HepG2 (cell line): ENCODE results near the gene HAGHL. TPM values are rescaled to one million over a fixed set of nuclear protein-coding genes. Genes with fewer than 3 reads are reported as not detected.

Experiments used
- ATAC-seq: fragments of 200-7000 bp; cut with Tn5 transposase; 3 replicates; pipeline ENCODE4 v1.9.1; 2020; ENCODE audit warnings: mild to moderate bottlenecking, moderate library complexity
- BruUV-seq: library from RNA; stranded (reverse); fragments of 400-500 nt; replicated peaks from 2 replicates; lab custom pipeline; 2021; lab: Mats Ljungman, UMichigan
- CTCF ChIA-PET: fragments of 300-600 bp; formaldehyde crosslinking; extraction: SDS; loops from one replicate; lab custom pipeline; 2021; ENCODE audit warnings: low total read pairs, inconsistent platforms, low intra/inter-chr PET ratio; lab: Yijun Ruan, JAX
- POLR2A ChIA-PET: fragments of 350-600 bp; sonication (Branson Sonifier 250); formaldehyde crosslinking; loops from one replicate; lab custom pipeline; 2020; ENCODE audit warnings: antibody characterized with exemption, inconsistent platforms; lab: Yijun Ruan, JAX
- DNase-seq: peaks from one replicate; pipeline ENCODE4 v3.0.0-alpha.2; 2015; ENCODE audit warnings: low spot score
- FAIRE-seq: peaks from 3 replicates; lab custom pipeline; 2011; peaks lifted over from hg19 to GRCh38; lab: Jason Lieb, UNC
- H2AFZ ChIP-seq: one replicate; pipeline ENCODE4 v1.6.1; 2011; ENCODE audit warnings: low read length, inconsistent platforms
- H3K27ac ChIP-seq: fragments of 300-600 bp; 3 replicates; pipeline ENCODE4 v1.8.0; 2011; ENCODE audit warnings: mixed run types, mild to moderate bottlenecking, mixed read lengths, low read length, inconsistent platforms; ENCODE audit not compliant: insufficient read depth; ENCODE audit errors: extremely low read length
- H3K27me3 ChIP-seq, 2 experiments: fragments of 200-600 bp in 1 of 2; 2 replicates in 1 of 2; 3 replicates in 1 of 2; pipeline versions ENCODE4 v1.6.0 to v1.8.0; 2011; ENCODE audit warnings: low read length in 2 of 2, mild to moderate bottlenecking in 2 of 2, moderate library complexity in 2 of 2, inconsistent platforms in 1 of 2; ENCODE audit not compliant: insufficient read depth in 2 of 2, control insufficient read depth in 1 of 2
- H3K36me3 ChIP-seq, 2 experiments: fragments of 200-600 bp in 1 of 2; replicated peaks in 1 of 2; 2 replicates in 1 of 2; 3 replicates in 1 of 2; pipeline versions ENCODE4 v1.5.1 to v1.8.0; 2011; ENCODE audit warnings: low read length in 2 of 2, inconsistent platforms in 1 of 2; ENCODE audit not compliant: insufficient read depth in 2 of 2, control insufficient read depth in 1 of 2
- H3K4me1 ChIP-seq: 2 replicates; pipeline ENCODE4 v1.5.1; 2012; ENCODE audit warnings: low read length, inconsistent platforms; ENCODE audit not compliant: insufficient read depth
- H3K4me2 ChIP-seq: 2 replicates; pipeline ENCODE4 v1.6.0; 2011; ENCODE audit warnings: low read depth, low read length, inconsistent platforms
- H3K4me3 ChIP-seq, 3 experiments: fragments of 200-600 bp in 1 of 3; sonication (generic), shearing (Covaris generic) in 1 of 3; replicated peaks in 1 of 3; 2 replicates each; pipeline ENCODE4 v1.5.1; 2011 to 2016; ENCODE audit warnings: low read length in 3 of 3, inconsistent platforms in 2 of 3, low read depth in 2 of 3, mild to moderate bottlenecking in 2 of 3, control low read depth in 1 of 3, mixed read lengths in 1 of 3; ENCODE audit not compliant: insufficient read depth in 1 of 3
- H3K79me2 ChIP-seq: one replicate; pipeline ENCODE4 v1.6.1; 2011; ENCODE audit warnings: low read length, inconsistent platforms; ENCODE audit not compliant: insufficient read depth
- H3K9ac ChIP-seq: 2 replicates; pipeline ENCODE4 v1.6.0; 2011; ENCODE audit warnings: mild to moderate bottlenecking, low read depth, low read length, inconsistent platforms; ENCODE audit not compliant: insufficient read depth
- H3K9me3 ChIP-seq: 2 replicates; pipeline ENCODE4 v1.5.1; 2012; ENCODE audit warnings: mild to moderate bottlenecking, low read length
- H4K20me1 ChIP-seq: 2 replicates; pipeline ENCODE4 v1.6.0; 2011; ENCODE audit warnings: inconsistent platforms, mild to moderate bottlenecking, low read length, moderate library complexity; ENCODE audit not compliant: insufficient read depth
- CBX1 ChIP-seq: IDR thresholded peaks from one replicate; pipeline ENCODE4 v1.6.1; 2016; ENCODE audit warnings: antibody characterized with exemption, low read depth
- FLYWCH1 ChIP-seq: sonication (generic); formaldehyde crosslinking; IDR thresholded peaks from 2 replicates; pipeline ENCODE4 v1.8.1; 2023; ENCODE audit warnings: mild to moderate bottlenecking, missing genetic modification reagents
- GMEB2 ChIP-seq: IDR thresholded peaks from 2 replicates; pipeline ENCODE4 v1.6.1; 2016; ENCODE audit warnings: missing biosample characterization, missing genetic modification reagents, low read depth
- POLR2A ChIP-seq, 2 experiments: IDR thresholded peaks; 2 replicates each; pipeline ENCODE4 v1.6.1; 2011; ENCODE audit warnings: low read depth in 2 of 2, low read length in 2 of 2, mild to moderate bottlenecking in 1 of 2, moderate library complexity in 1 of 2; ENCODE audit not compliant: insufficient read depth in 1 of 2
- ZBTB39 ChIP-seq: sonication (generic); formaldehyde crosslinking; IDR thresholded peaks from 2 replicates; pipeline ENCODE4 v1.5.0; 2020; ENCODE audit warnings: missing genetic modification reagents
- WGBS: methylation state at CpG from one replicate; pipeline ENCODE4 v1.1.6; 2017; ENCODE audit warnings: low lambda C conversion rate; 5-methylcytosine and 5-hydroxymethylcytosine counted together
- in situ Hi-C: cut with HindIII; loops from 2 replicates; pipeline ENCODE4 v1.10.0; 2017; ENCODE audit warnings: low pct_unique_long_range_greater_than_20kb; ENCODE audit not compliant: extremely low pct_ligation_motif_present
- intact Hi-C: fragments of 100-400 bp; cut with micrococcal nuclease; formaldehyde crosslinking; loops from one replicate; pipeline ENCODE4 v1.10.0; 2022; ENCODE audit not compliant: unreplicated experiment
- polyA plus RNA-seq, 8 experiments: library from polyadenylated mRNA; depleted of rRNA in 3 of 8; stranded (reverse) in 7 of 8; unstranded in 1 of 8; fragments of >200 nt; fragmentation: Illumina TruSeq in 4 of 8; extraction: Trizol in 4 of 8; gene quantifications; 2 replicates each; pipeline versions ENCODE4 v1.2.1 to v1.2.3, GENCODE V29; 2011 to 2016; ENCODE audit warnings: low read depth in 4 of 8, missing spikeins in 1 of 8, mixed read lengths in 1 of 8; ENCODE audit not compliant: insufficient read depth in 1 of 8
- total RNA-seq, 5 experiments: library from RNA; depleted of rRNA; stranded (reverse); fragments of >200 nt; fragmentation: Illumina TruSeq; extraction: Trizol; gene quantifications; 2 replicates each; pipeline ENCODE4 v1.2.3, GENCODE V29; 2016; ENCODE audit warnings: low read depth in 1 of 5
- TF ChIP-seq, protein P1 (sequence below): sonication (generic); formaldehyde crosslinking; IDR thresholded peaks from 2 replicates; pipeline ENCODE4 v1.4.0; 2020; ENCODE audit warnings: missing genetic modification reagents
- TF ChIP-seq, protein P2 (sequence below): sonication (generic); formaldehyde crosslinking; conservative IDR thresholded peaks from 2 replicates; pipeline ENCODE4 v1.5.0; 2020; ENCODE audit warnings: missing genetic modification reagents

HAGHL gene
- total and polyA plus RNA-seq, 2 of the 13 experiments (the other 11 are each of a cell fraction or from before 2014, with no cell fraction given), result 3.4 to 8.4 TPM

DNA sequence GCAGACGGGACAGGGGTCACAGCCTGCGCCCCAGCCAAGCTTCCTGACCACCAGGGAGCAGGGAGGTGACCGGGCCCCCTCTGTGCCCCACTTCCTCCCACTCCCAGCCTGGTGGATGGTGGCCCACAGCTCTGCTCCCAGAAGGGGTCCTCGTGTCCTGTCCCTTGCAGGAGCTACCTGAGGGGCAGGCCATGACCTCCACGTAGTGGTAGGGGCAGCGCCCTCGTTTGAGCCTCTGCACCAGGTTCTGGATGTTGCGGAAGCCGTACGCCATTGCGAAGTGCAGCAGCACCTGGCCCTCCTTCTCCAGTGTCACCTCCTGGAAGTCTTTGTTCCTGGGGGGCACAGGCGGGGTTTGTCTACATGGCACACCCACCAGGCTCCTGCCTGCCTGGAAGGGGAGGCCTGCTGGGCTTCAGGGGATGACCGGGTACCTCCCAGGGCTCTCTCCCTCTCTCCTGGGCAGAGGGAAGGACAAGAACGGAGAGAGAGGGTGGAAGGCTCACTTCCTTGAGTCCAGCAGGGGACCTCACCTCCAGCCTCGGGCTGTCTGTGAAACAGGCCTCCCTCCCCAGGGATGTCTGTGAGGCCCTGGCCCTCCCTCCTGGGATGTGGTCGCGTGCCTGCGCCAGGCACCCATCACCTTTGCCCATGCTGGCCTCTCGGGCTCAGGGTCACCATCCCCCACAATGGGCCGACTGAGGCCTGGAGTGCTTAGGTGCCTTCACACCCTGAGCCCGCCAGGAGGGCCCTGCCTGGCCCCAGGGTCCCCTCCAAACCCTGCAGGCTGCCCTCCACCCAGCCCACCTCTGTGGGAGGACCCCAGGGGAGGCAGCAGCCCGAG is 4.0 kb downstream of the HAGHL start:
- H2AFZ ChIP-seq, result no peak overlapping the region
- WGBS, result 90% methylated on average over 7 of the region's 22 CpGs
- BruUV-seq, result no TSS peak
- H3K27ac ChIP-seq, result no peak overlapping the region
- peaks cover 0 to 3% of the 10 kb centered on the region in 2 experiments; a peak in 1 of 5 replicates for H3K27me3 ChIP-seq
- ATAC-seq, result no peak
- H3K9me3 ChIP-seq, result no peaks in the 10 kb centered on the region
- CTCF ChIA-PET, result no interaction called here
- peaks cover 11% of the 10 kb centered on the region for H3K4me1 ChIP-seq
- TF ChIP-seq ZBTB39 (CRISPR knock-in tag), result no peak
- TF ChIP-seq POLR2A (IDR thresholded peaks at IDR 0.05; ENCODE audit: insufficient read depth in 1 of 2, low read depth in 2 of 2, low read length in 2 of 2), result 0 out of 4 replicates have a peak, but pooled peaks of 1 of the 2 experiments have one; percentile 8
- TF ChIP-seq, all 625 proteins: peak for 1
- Histone ChIP-seq H3K36me3 (peaks cover 3 to 15% of the 10 kb centered on the region in 2 experiments; a peak in 2 of 5 replicates), H3K79me2 (no peaks in the 10 kb centered on the region), H4K20me1 (0 out of 2 replicates have a peak, but pooled peaks cover 2% of the 10 kb centered on the region), H3K4me3 (no peak overlapping the region), H3K4me2 (no peak overlapping the region), H3K9ac (no peak overlapping the region)
- POLR2A ChIA-PET, result interaction anchor here (2.0 kb wide), 1 partner anchor 10 kb away, joined by 7 read pairs; the partner anchor contains the start of gene ANTKMT
- in situ Hi-C loops, result no loop called here
- FAIRE-seq (no peak), DNase-seq (no peak)
- intact Hi-C loops, result no loop called here

DNA sequence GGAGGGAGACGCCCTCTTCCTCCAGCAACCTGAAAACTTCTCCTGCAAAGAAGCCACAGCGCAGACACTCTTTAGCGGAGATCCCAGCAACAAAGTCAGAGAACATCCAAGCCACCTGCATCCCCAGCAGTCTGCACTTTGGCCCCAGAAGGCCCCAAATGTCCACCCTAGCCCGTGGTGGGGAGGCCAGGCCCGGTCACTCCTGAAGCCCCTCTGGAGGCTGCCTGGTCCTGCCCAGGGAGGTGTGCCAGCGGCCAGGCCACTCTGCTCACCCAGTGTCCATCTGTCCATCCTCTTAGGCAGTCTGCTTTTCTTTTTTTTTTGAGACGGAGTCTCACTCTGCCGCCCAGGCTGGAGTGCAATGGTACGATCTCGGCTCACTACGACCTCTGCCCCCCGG is 5.4 kb downstream of the HAGHL start:
- BruUV-seq, result no TSS peak
- no peak for ATAC-seq
- H3K27ac ChIP-seq, result no peak overlapping the region
- intact Hi-C loops (no loop called here), in situ Hi-C loops (no loop called here)
- H3K9ac ChIP-seq, result no peak overlapping the region
- peaks cover 3 to 22% of the 10 kb centered on the region in 2 experiments; a peak in 2 of 5 replicates for H3K36me3 ChIP-seq
- no peak for DNase-seq
- CTCF ChIA-PET, result interaction anchor here (2.7 kb wide), 1 partner anchor 20 kb away, joined by 19 read pairs; no protein-coding TSS in a partner anchor
- no peaks in the 10 kb centered on the region for H3K27me3 ChIP-seq
- no peak overlapping the region for H3K4me3 ChIP-seq
- no peak overlapping the region for H2AFZ ChIP-seq
- WGBS, result 95% methylated on average over 11 of the region's 12 CpGs
- no peak overlapping the region for H3K4me2 ChIP-seq
- FAIRE-seq, result no peak
- POLR2A ChIA-PET, result interaction anchor here (1.2 to 2.2 kb wide), 2 partner anchors 11 to 20 kb away, joined by 3 to 7 read pairs; partner anchors contain the start of gene ANTKMT
- no peaks in the 10 kb centered on the region for H3K9me3 ChIP-seq
- no peaks in the 10 kb centered on the region for H3K79me2 ChIP-seq
- peaks cover 4% of the 10 kb centered on the region for H3K4me1 ChIP-seq
- H4K20me1 ChIP-seq, result 0 out of 2 replicates have a peak, but pooled peaks cover 2% of the 10 kb centered on the region
- no peak for TF ChIP-seq GMEB2
- TF ChIP-seq, protein P1, sequence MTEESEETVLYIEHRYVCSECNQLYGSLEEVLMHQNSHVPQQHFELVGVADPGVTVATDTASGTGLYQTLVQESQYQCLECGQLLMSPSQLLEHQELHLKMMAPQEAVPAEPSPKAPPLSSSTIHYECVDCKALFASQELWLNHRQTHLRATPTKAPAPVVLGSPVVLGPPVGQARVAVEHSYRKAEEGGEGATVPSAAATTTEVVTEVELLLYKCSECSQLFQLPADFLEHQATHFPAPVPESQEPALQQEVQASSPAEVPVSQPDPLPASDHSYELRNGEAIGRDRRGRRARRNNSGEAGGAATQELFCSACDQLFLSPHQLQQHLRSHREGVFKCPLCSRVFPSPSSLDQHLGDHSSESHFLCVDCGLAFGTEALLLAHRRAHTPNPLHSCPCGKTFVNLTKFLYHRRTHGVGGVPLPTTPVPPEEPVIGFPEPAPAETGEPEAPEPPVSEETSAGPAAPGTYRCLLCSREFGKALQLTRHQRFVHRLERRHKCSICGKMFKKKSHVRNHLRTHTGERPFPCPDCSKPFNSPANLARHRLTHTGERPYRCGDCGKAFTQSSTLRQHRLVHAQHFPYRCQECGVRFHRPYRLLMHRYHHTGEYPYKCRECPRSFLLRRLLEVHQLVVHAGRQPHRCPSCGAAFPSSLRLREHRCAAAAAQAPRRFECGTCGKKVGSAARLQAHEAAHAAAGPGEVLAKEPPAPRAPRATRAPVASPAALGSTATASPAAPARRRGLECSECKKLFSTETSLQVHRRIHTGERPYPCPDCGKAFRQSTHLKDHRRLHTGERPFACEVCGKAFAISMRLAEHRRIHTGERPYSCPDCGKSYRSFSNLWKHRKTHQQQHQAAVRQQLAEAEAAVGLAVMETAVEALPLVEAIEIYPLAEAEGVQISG (CRISPR knock-in tag), result no peak
- no peak for TF ChIP-seq CBX1
- TF ChIP-seq FLYWCH1 (CRISPR knock-in tag), result no peak
- TF ChIP-seq, protein P2, sequence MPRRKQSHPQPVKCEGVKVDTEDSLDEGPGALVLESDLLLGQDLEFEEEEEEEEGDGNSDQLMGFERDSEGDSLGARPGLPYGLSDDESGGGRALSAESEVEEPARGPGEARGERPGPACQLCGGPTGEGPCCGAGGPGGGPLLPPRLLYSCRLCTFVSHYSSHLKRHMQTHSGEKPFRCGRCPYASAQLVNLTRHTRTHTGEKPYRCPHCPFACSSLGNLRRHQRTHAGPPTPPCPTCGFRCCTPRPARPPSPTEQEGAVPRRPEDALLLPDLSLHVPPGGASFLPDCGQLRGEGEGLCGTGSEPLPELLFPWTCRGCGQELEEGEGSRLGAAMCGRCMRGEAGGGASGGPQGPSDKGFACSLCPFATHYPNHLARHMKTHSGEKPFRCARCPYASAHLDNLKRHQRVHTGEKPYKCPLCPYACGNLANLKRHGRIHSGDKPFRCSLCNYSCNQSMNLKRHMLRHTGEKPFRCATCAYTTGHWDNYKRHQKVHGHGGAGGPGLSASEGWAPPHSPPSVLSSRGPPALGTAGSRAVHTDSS (CRISPR knock-in tag), result no peak
